ENCODE measurements around the gene CIP2A.

GRCh38 chr3:108548886-108549285 is 40.4 kb downstream of the CIP2A start:
- TF ChIP-seq, protein P1, sequence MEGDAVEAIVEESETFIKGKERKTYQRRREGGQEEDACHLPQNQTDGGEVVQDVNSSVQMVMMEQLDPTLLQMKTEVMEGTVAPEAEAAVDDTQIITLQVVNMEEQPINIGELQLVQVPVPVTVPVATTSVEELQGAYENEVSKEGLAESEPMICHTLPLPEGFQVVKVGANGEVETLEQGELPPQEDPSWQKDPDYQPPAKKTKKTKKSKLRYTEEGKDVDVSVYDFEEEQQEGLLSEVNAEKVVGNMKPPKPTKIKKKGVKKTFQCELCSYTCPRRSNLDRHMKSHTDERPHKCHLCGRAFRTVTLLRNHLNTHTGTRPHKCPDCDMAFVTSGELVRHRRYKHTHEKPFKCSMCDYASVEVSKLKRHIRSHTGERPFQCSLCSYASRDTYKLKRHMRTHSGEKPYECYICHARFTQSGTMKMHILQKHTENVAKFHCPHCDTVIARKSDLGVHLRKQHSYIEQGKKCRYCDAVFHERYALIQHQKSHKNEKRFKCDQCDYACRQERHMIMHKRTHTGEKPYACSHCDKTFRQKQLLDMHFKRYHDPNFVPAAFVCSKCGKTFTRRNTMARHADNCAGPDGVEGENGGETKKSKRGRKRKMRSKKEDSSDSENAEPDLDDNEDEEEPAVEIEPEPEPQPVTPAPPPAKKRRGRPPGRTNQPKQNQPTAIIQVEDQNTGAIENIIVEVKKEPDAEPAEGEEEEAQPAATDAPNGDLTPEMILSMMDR (IDR thresholded peaks at IDR 0.05; ENCODE audit: poor library complexity, severe bottlenecking) = no peak
- TF ChIP-seq POLR2AphosphoS5 (IDR thresholded peaks at IDR 0.05) (no peak), TAF1 (IDR thresholded peaks at IDR 0.05; ENCODE audit: low read depth) (no peak), RAD21 (conservative IDR thresholded peaks at IDR 0.05) (no peak), EP300 (conservative IDR thresholded peaks at IDR 0.05; ENCODE audit: poor library complexity, severe bottlenecking) (no peak), REST (IDR thresholded peaks at IDR 0.05; ENCODE audit: borderline replicate concordance) (no peak)
